Keratinocyte (primary cell): ENCODE data around the gene PTPN18. TPM values are rescaled to one million over a fixed set of nuclear protein-coding genes. Genes with fewer than 3 reads are reported as not detected.

Source experiments
- DNase-seq: peaks from one replicate; pipeline ENCODE4 v3.0.0-alpha.2; 2011; ENCODE audit warnings: low read depth, missing footprints, low spot score
- FAIRE-seq: peaks from 2 replicates; lab custom pipeline; 2011; peaks lifted over from hg19 to GRCh38; lab: Jason Lieb, UNC
- H2AFZ ChIP-seq: 2 replicates; pipeline ENCODE4 v1.6.0; 2012; ENCODE audit warnings: low read length, control low read depth, inconsistent platforms; ENCODE audit not compliant: control insufficient read depth
- H3K27ac ChIP-seq: 2 replicates; pipeline ENCODE4 v1.5.1; 2011; ENCODE audit warnings: low read length; ENCODE audit not compliant: control insufficient read depth, insufficient read depth
- H3K27me3 ChIP-seq: 3 replicates; pipeline ENCODE4 v1.6.0; 2011; ENCODE audit warnings: low read length; ENCODE audit not compliant: control insufficient read depth, insufficient read depth; ENCODE audit errors: extremely low read depth
- H3K36me3 ChIP-seq, 2 experiments: 2 replicates in 1 of 2; 3 replicates in 1 of 2; pipeline ENCODE4 v1.5.1; 2011; ENCODE audit warnings: low read length in 2 of 2, mild to moderate bottlenecking in 1 of 2; ENCODE audit not compliant: control insufficient read depth in 2 of 2, insufficient read depth in 2 of 2; ENCODE audit errors: extremely low read depth in 1 of 2
- H3K4me1 ChIP-seq: 3 replicates; pipeline ENCODE4 v1.5.1; 2011; ENCODE audit warnings: low read length; ENCODE audit not compliant: control insufficient read depth, insufficient read depth; ENCODE audit errors: extremely low read depth
- H3K4me2 ChIP-seq: 3 replicates; pipeline ENCODE4 v1.6.0; 2011; ENCODE audit warnings: low read depth, low read length; ENCODE audit not compliant: control insufficient read depth, insufficient read depth; ENCODE audit errors: extremely low read depth
- H3K4me3 ChIP-seq, 3 experiments: fragments of 200-600 bp in 1 of 3; sonication (generic) in 1 of 3; 2 replicates in 2 of 3; 3 replicates in 1 of 3; pipeline ENCODE4 v1.5.1; 2011 to 2016; ENCODE audit warnings: low read length in 3 of 3, mild to moderate bottlenecking in 3 of 3, control low read depth in 2 of 3, inconsistent platforms in 1 of 3, low read depth in 1 of 3, mixed read lengths in 1 of 3, mixed run types in 1 of 3, moderate library complexity in 1 of 3; ENCODE audit not compliant: control insufficient read depth in 2 of 3, insufficient read depth in 2 of 3; ENCODE audit errors: extremely low read depth in 1 of 3
- H3K79me2 ChIP-seq: 2 replicates; pipeline ENCODE4 v1.6.0; 2012; ENCODE audit warnings: low read length; ENCODE audit not compliant: control insufficient read depth, insufficient read depth
- H3K9ac ChIP-seq: 3 replicates; pipeline ENCODE4 v1.6.0; 2011; ENCODE audit warnings: low read length; ENCODE audit not compliant: control insufficient read depth, insufficient read depth; ENCODE audit errors: extremely low read depth
- H3K9me1 ChIP-seq: 3 replicates; pipeline ENCODE4 v1.6.0; 2011; ENCODE audit warnings: low read length; ENCODE audit not compliant: control insufficient read depth, insufficient read depth; ENCODE audit errors: extremely low read depth
- H3K9me3 ChIP-seq: 2 replicates; pipeline ENCODE4 v1.5.1; 2012; ENCODE audit warnings: low read depth, low read length; ENCODE audit not compliant: control insufficient read depth
- H4K20me1 ChIP-seq: 3 replicates; pipeline ENCODE4 v1.6.0; 2011; ENCODE audit warnings: low read length; ENCODE audit not compliant: control insufficient read depth, insufficient read depth; ENCODE audit errors: extremely low read depth
- EZH2 ChIP-seq: IDR thresholded peaks from one replicate; pipeline ENCODE4 v1.6.1; 2012; ENCODE audit warnings: inconsistent platforms, mild to moderate bottlenecking, low read length, moderate library complexity
- dilution Hi-C: fragments of 300-500 bp; cut with MboI; formaldehyde crosslinking; loops from one replicate; pipeline ENCODE4 v1.7.0; 2020; ENCODE audit warnings: low sequenced_read_pairs; ENCODE audit not compliant: extremely low pct_ligation_motif_present
- polyA plus RNA-seq, 5 experiments: library from polyadenylated mRNA; depleted of rRNA in 3 of 5; stranded (reverse) in 3 of 5; stranded (forward) in 1 of 5; unstranded in 1 of 5; fragments of >200 nt; gene quantifications; 1 replicate in 1 of 5; 2 replicates in 3 of 5; 3 replicates in 1 of 5; pipeline versions ENCODE4 v1.2.1 to v1.2.3, GENCODE V29; 2011 to 2012; ENCODE audit warnings: missing spikeins in 2 of 5, low read depth in 1 of 5, low replicate concordance in 1 of 5
- TF ChIP-seq, protein P1 (sequence below), 3 experiments: IDR thresholded peaks in 1 of 3; conservative IDR thresholded peaks in 1 of 3; optimal IDR thresholded peaks in 1 of 3; 2 replicates in 2 of 3; 3 replicates in 1 of 3; pipeline versions ENCODE3 to v1.5.1; 2011; ENCODE audit warnings: low read length in 3 of 3, mild to moderate bottlenecking in 3 of 3, moderate library complexity in 2 of 3, control low read depth in 1 of 3, inconsistent platforms in 1 of 3; ENCODE audit not compliant: insufficient read depth in 2 of 3; ENCODE audit errors: extremely low read depth in 1 of 3

The PTPN18 gene
- polyA plus RNA-seq, 1 donor (not counting 4 experiments of a cell fraction or from before 2014, with no cell fraction given), result 9.6 TPM

DNA sequence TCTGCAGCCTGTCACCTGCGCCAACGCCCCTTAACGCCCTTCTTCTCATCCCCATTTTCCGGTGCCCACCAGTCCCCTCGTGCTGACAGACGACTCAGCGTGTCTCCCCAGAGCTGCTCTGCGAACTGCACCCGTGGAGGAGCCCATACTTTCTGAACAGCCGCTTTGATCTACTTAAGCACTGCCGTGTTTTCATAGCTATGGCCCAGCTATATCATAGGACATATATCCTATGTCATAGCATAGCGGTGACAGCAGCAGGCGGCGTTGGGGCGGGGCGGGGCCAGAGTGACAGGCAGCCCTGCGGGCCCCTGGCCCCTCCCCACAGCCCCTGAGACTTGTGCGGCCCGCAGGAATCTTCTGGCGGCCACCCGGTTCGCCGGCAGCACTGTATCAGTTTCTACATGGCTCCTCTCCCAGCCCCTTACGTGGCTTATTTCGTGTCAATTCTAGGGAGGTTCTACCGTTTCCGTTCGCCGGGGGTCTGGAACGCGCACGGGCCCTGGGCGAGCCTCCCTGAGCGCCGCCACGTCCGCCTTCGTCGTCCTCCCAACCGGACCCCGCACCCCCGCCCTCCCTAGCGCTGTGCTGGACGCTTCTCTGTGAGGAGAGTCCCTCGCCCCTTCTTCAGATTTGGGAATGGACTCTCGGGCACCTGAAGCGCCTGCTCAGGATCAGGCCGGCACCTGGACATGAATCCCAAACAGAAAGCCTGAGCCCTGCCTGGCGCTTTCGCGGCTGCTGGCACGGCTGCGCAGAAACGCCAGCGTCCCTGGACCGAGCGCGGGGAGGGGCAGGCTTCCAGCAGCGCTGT is 35.4 kb downstream of the PTPN18 start:
- peaks cover 3% of the 10 kb centered on the region for H3K4me1 ChIP-seq
- no peak for FAIRE-seq
- dilution Hi-C loops, result no loop called here

DNA sequence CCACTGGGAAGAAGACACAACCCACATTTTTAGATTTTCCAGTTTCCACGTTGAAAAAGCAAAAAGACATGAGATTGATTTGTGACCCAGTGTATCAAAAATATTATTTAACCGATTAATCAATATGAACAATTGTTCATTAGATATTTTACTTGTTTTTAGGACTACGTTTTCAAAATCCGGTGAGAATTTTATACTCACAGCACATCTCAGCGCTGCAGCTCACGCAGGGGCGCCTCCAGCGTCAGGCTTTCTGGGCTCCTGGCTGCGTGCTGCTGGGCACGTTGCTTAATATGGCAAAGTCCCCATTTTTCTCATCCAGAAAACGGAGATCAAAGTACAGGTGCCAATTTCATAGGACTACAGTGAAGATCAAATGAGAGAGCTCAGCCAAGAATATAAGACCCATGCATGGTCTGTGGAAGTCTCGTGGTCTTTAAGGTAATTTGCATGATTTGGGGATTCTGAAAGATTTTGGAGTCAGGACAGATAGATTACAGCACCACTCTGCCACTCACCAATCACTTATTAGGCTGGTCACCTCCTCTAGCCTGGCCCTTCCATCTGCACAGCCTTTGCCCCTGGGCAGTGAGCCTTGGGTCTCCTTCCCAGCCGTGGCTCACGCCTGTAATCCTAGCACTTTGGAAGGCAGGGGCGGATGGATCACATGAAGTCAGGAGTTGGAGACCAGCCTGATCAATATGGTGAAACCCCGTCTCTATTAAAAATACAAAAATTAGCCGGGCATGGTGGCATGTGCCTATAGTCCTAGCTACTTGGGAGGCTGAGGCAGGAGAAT is 36.2 kb downstream of the PTPN18 start:
- peak overlapping the region; percentile 53 for H3K4me2 ChIP-seq
- no peak for DNase-seq
- peak overlapping the region; percentile 41 for H3K9ac ChIP-seq

More for the DNA sequence above, 35.4 kb downstream of the PTPN18 start:
- Histone ChIP-seq H3K4me2 (peak overlapping the region; percentile 53), H3K27ac (no peak overlapping the region), H2AFZ (peak overlapping the region; percentile 84), H4K20me1 (no peaks in the 10 kb centered on the region), H3K9me3 (no peaks in the 10 kb centered on the region), H3K9ac (peak overlapping the region; percentile 41), H3K79me2 (no peaks in the 10 kb centered on the region), H3K4me3 (peak overlapping the region; percentile 58 to 74 (median 71)), H3K9me1 (no peaks in the 10 kb centered on the region), H3K36me3 (no peaks in the 10 kb centered on the region), H3K27me3 (no peaks in the 10 kb centered on the region)
- DNase-seq, result no peak
- TF ChIP-seq EZH2, result no peak
- TF ChIP-seq, protein P1, sequence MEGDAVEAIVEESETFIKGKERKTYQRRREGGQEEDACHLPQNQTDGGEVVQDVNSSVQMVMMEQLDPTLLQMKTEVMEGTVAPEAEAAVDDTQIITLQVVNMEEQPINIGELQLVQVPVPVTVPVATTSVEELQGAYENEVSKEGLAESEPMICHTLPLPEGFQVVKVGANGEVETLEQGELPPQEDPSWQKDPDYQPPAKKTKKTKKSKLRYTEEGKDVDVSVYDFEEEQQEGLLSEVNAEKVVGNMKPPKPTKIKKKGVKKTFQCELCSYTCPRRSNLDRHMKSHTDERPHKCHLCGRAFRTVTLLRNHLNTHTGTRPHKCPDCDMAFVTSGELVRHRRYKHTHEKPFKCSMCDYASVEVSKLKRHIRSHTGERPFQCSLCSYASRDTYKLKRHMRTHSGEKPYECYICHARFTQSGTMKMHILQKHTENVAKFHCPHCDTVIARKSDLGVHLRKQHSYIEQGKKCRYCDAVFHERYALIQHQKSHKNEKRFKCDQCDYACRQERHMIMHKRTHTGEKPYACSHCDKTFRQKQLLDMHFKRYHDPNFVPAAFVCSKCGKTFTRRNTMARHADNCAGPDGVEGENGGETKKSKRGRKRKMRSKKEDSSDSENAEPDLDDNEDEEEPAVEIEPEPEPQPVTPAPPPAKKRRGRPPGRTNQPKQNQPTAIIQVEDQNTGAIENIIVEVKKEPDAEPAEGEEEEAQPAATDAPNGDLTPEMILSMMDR (optimal IDR thresholded peaks at IDR 0.05 in 1 of 3, IDR thresholded peaks at IDR 0.05 in 1 of 3, conservative IDR thresholded peaks at IDR 0.05 in 1 of 3; ENCODE audit: extremely low read depth in 1 of 3, insufficient read depth in 2 of 3, low read length in 3 of 3), result no peak

More for the DNA sequence above, 36.2 kb downstream of the PTPN18 start:
- H3K79me2 ChIP-seq, result no peaks in the 10 kb centered on the region
- no peak for FAIRE-seq
- TF ChIP-seq, protein P1 (optimal IDR thresholded peaks at IDR 0.05 in 1 of 3, IDR thresholded peaks at IDR 0.05 in 1 of 3, conservative IDR thresholded peaks at IDR 0.05 in 1 of 3; ENCODE audit: extremely low read depth in 1 of 3, insufficient read depth in 2 of 3, low read length in 3 of 3), result no peak
- TF ChIP-seq EZH2, result no peak
- H3K36me3 ChIP-seq, result no peaks in the 10 kb centered on the region
- peak overlapping the region; percentile 58 to 74 (median 71) for H3K4me3 ChIP-seq
- H3K27ac ChIP-seq, result no peak overlapping the region
- H3K9me1 ChIP-seq, result no peaks in the 10 kb centered on the region
- no peaks in the 10 kb centered on the region for H3K9me3 ChIP-seq
- no peaks in the 10 kb centered on the region for H3K27me3 ChIP-seq
- H2AFZ ChIP-seq, result peak overlapping the region; percentile 84
- dilution Hi-C loops, result no loop called here
- H3K4me1 ChIP-seq, result peaks cover 3% of the 10 kb centered on the region
- H4K20me1 ChIP-seq, result no peaks in the 10 kb centered on the region
